Fibroblast of upper back skin (primary cell): ENCODE results near the gene TCEAL1.
"Not testable (repeated sequence)": the region's sequence is repeated elsewhere in the genome, so short reads cannot be mapped to it uniquely, and the experiment has no call there.

Experiments used
- DNase-seq: peaks from one replicate; pipeline ENCODE4 v3.0.0-alpha.2; 2013

Gene TCEAL1

DNA sequence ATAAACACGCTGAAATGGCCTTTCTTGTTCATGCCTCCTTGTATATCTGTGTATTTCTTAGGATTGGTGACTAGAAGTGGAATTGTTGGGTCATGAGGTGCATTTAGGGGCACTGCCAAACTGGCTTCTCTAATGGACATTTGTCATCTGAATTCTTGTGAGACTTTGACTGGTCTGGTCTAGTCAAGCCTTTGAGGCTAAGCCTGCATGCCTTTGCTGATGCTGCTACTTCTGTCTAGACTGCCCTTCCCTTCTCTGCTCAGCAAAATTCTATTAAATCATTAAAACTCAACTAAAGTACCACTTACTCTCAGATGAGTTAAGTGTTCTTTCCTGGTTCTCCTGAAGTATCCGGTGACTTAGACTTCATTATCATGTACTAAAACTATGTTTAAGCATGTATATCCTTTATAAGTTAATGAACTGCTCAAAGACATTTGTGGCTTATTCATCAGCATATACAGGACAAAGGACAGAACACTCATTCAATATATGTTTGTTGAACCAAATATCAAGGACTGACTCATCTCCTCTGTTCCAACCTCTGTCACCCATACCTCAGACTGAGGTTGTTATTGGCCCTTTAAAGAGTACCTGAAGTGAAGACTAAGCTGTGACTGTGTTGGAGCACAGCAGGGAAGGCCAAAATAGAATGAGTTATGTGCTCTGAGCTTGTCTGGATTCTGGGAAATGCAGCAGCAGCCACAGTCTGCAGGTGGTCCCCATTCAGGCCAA is 9.0 kb downstream of the TCEAL1 start:
- no peak for DNase-seq

DNA sequence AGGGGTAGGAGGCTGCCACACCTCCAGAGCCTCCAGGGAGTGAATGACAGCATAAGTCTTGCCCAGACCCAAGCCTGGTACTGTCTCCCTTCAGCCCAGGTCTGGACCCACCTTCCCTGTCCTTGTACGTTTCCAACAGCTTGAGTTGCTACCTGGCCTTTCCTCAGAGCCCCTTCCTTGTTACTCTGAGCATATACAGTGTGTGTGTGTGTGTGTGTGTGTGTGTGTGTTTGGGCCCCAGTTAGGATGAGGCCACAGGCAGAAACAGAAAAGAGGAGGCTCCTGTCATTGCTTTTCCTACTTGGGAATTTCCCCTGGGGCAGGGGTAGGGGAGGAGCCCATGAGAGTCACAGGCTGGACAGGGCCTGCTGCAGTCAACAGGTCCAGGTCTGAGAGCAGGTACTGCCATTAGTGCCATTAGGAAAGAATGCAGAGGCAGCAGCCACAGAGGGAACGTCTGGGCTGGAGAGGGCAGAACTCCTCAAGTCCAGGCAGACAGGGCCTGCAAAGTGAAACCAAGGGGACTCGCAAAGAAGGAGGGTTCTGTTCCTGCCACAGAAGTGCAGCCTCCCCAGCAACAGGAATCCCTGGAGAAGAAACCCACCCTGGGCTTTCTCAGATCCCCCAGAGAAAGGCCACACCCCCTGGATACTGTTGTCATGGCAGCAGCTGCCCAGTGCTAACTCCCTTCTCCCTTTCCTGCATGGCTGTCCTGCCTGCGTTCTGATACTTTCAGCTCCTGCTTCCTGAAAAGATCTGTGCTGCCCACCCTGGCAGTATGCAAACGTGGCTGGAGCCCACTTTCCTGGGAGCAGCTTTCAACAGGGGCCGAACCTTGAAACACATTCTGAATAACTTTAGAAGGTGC is 9.9 kb downstream of the TCEAL1 start:
- not testable (repeated sequence) for DNase-seq

DNA sequence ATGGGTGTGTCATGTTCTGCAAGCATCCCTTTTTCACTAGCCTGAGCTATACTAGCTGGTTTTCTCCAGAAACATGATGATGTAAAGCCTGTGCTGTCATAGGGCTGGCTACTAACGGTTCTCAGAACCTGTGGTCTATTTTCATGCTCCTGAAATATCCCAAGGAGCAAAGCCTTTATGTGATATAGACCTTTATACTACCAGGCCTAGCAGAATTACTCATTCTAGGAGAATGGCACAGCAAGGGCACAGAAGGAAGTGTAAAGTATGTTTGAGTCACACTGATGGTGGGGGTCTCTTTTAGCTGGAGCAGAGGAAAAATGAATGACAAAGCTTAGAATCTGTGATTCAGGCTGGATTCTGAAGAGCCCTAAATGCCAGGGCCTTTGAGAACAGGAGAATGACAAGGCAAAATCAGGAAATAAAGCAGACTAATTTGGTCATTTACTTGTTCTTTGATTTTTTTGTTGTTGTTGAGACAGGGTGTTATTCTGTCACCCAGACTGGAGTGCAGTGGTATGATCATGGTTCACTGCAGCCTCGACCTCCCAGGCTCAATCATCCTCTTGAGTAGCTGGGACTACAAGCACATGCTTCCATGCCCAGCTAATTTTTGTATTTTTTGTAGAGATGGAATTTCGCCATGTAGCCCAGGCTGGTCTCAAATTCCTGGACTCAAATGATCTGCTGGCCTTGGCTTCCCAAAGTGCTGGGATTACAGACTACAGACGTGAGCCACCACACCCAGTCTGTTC is 11.8 kb downstream of the TCEAL1 start:
- peak; percentile 46 for DNase-seq

- DNase-seq: no peak
These were observed 15.3 kb downstream of the TCEAL1 start for GRCh38 chrX:103644125-103644524.

DNA sequence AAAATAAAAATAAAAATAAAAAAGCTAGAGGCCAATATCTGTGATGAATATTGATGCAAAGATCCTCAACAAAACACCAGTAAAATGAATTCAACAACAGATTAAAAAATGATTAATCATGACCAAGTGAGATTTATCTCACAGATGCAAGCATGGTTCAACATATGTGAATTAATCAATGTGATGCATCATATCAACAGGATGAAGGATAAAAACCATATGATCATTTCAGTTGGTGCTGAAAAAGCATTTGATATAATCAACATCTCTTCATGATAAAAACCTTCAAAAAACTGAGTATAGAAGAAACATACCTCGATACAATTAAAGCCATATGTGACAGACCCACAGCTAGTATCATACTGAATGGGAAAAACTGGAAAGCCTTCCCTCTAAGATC is 18.9 kb downstream of the TCEAL1 start:
- DNase-seq: no peak

- no peak for DNase-seq
These were observed 22.5 kb downstream of the TCEAL1 start for GRCh38 chrX:103651151-103651773.

DNA sequence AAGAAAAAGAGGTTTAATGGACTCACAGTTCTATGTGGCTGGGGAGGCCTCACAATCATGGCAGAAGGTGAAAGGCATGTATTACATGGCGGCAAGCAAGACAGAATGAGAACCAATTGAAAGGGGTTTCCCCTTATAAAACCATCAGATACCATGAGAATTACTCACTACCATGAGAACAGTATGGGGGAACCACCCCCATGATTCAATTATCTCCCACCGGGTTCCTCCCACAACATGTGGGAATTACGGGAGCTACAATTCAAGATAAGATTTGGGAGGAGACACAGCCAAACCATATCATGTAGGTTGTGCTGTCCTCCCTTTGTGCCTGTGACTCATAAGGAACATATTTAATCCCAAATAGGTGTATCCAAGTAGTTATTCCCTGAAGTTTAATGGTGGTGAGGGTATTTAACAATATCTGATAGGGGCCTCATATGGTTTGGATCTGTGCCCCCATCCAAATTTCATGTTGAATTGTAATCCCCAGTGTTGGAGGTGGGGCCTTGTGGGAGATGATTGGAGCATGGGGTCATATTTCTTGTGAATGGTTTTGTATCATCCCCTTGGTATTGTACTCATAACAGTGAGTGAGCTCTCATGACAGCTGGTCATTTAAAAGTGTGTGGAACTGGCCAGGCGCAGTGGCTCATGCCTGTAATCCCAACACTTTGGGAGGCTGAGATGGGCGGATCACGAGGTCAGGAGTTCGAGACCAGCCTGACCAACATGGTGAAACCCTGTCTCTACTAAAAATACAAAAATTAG is 26.6 kb downstream of the TCEAL1 start:
- not testable (repeated sequence) for DNase-seq

- DNase-seq: no peak
These were observed 27.8 kb downstream of the TCEAL1 start for GRCh38 chrX:103656617-103657016.

DNA sequence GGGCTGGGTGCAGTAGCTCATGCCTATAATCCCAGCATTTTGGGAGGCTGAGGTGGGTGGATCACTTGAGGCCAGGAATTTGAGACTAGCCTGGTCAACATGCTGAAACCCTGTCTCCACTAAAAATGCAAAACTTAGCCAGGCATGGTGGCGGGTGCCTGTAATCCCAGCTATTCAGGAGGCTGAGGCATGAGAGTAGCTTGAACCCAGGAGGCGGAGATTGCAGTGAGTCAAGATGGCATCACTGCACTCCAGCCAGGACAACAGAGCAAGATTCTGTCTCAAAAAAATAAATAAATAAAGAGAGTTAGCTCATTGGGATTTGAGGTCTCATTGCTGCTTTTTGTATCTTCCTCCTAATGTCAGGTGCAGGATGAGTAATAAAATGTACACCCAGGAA is 28.3 kb downstream of the TCEAL1 start:
- DNase-seq: not testable (repeated sequence)

- no peak for DNase-seq
These were observed 30.1 kb downstream of the TCEAL1 start for GRCh38 chrX:103658681-103659433.

DNA sequence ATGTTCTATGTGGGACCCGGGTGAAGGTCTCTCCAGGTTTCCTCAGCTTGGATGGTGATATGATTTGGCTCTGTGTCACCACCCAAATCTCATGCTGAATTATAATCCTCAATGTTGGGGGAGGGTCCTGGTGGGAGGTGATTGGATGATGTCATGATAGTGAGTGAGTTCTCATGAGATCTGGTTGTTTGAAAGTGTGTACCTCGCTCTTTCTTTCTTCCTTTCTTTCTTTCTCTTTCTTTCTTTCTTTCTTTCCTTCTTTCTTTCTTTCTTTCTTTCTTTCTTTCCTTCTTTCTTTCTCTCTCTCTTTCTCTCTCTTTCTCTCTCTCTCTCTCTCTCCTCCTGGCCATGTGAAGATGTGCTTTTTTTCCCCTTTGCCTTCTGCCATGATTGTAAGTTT is 30.7 kb downstream of the TCEAL1 start:
- DNase-seq: not testable (repeated sequence)

DNA sequence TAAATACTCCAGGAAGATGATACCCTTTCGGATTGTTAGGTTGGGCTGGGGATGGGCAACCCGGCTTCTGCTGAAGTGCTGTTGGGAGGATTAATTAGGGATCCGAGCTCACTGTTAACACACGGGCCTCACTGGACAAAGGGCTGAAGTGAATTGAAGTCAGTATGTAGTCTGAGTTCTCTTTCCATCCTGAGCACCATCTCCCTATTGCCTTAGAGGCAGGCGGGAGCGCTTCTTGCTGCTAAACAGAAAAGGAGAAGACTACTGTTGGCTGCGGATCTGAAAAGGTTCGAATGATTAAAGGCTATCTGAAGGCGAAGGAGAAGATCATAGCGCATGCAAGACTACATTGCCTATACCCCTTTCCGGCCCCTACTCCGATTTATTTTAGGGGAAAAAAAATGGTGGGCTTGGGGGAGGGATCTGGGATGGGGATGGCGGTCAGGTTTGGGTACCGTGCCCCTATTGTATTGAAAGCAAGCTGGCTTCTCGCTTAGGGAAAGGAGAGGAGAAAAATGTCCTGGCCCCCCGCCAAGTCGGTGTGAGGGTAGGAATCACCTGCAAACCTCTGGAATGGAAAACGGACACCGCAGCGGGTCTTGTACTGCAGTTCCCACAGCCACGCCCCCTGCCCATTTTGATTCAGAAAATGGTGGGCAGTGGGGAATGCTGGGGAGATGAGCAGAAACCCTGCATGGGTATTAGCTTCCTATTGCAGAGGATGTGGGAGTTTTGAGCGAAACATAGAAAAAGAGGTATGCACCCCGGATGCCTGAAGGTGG is 35.4 kb downstream of the TCEAL1 start:
- DNase-seq: no peak

DNA sequence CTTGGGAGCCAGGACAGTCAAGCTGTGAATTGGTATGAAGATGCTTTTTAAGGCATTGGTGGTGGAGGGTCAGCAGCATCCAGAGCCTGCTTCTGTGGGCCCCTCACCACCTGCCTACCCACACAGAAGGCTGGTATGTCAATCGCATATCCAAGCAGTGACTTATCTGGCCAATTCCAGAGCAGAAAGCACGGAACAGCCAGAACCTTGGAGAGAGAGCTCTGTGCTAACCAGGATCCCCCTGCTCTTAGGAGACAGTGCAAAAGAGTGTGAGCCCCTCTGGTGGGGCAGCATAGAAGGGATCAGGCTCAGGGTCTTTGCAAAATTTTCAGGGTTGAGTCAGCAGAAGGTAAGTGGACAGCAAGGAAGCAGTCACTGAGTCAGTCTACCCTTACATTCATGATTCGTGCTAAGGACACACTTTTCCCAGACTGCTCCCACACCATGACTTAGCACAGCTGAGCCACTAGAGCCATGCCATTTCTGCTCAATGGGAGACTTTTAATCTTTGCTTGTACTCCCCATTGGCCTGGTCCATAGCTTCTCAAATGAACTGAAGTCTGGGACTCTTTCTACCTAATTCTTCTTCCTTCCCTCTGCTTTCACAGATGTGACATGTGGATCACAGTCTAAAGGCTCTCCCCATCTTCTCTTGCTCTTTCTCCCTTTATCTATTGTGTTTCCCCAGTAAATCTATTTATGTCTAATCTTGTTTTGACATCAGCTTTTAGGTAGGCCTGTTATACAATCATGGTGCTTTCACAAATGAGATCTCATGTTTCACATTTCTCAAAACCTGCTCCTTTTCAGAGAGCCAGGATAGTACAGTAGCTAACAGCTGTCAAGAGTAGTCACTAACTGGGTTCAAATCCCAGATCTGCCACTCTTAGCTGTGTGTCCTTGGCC is 37.7 kb downstream of the TCEAL1 start:
- DNase-seq: no peak

DNA sequence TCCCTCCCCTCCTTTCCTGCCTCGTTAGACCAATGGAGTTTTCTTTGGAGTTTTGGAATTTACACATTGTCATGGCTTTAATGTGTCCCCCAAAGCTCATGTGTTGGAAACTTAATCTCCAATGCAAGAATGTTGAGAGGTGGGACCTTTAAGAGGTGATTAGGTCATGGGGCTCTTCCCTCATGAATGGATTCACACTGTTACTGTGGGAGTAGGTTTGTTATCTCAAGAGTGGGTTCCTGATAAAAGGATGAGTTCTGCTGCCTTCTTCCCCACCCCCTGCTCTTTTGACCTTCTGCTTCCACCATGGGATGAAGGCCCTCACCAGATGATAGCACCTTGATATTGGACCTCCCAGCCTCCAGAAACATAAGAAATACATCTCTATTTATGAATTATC is 41.0 kb downstream of the TCEAL1 start:
- no peak for DNase-seq

GRCh38 chrX:103674531-103675454 is 46.0 kb downstream of the TCEAL1 start:
- DNase-seq: no peak

- peak; percentile 81 for DNase-seq
These were observed 49.6 kb downstream of the TCEAL1 start for GRCh38 chrX:103678199-103678993.
